NCI-H2107 treated with DMSO at 0.1 percent for 48 hours (cell line): ENCODE data around the gene CHD3.
"Not testable (repeated sequence)": the region's sequence is repeated elsewhere in the genome, so short reads cannot be mapped to it uniquely, and the experiment has no call there.

ENCODE experiments used
- DNase-seq: peaks from one replicate; lab custom pipeline; 2025; ENCODE audit not compliant: unreplicated experiment; lab: John Stamatoyannopoulos, UW

The CHD3 gene

GRCh38 chr17:7849751-7850504 is 38.7 kb upstream of the CHD3 start:
- DNase-seq = no peak

- no peak for DNase-seq
These were observed 37.7 kb upstream of the CHD3 start for GRCh38 chr17:7850701-7851437.

- peak; percentile 59 for DNase-seq
These were observed 36.9 kb upstream of the CHD3 start for GRCh38 chr17:7851438-7852261.

GRCh38 chr17:7852262-7852670 is 36.3 kb upstream of the CHD3 start:
- no peak for DNase-seq

- DNase-seq = no peak
These were observed 35.5 kb upstream of the CHD3 start for GRCh38 chr17:7852919-7853690.

GRCh38 chr17:7853691-7854038 is 34.9 kb upstream of the CHD3 start:
- DNase-seq = no peak

GRCh38 chr17:7854078-7854777 is 34.4 kb upstream of the CHD3 start:
- no peak for DNase-seq

- DNase-seq = no peak
These were observed 33.5 kb upstream of the CHD3 start, which contains the start of gene TMEM88 for GRCh38 chr17:7854851-7855659. Gene TMEM88, plus strand, starts transcription at chr17:7855066. Its CDS starts 9 bp downstream, at chr17:7855075.

- DNase-seq = no peak
These were observed 33.0 kb upstream of the CHD3 start for GRCh38 chr17:7855660-7856010.

- DNase-seq = no peak
These were observed 32.4 kb upstream of the CHD3 start for GRCh38 chr17:7856011-7856810.

GRCh38 chr17:7856811-7857712 is 31.5 kb upstream of the CHD3 start, which contains the start of gene NAA38:
Gene NAA38, minus strand, starts transcription at chr17:7857559. Its CDS starts 96 bp downstream, at chr17:7857463.
- DNase-seq = peak; percentile 95

GRCh38 chr17:7857713-7858521 is 30.7 kb upstream of the CHD3 start, which contains the start of gene CYB5D1:
Gene CYB5D1, plus strand, starts transcription at chr17:7858003. Its CDS starts 132 bp downstream, at chr17:7858135.
- DNase-seq = peak; percentile 93

- DNase-seq = peak; percentile 27
These were observed 30.1 kb upstream of the CHD3 start for GRCh38 chr17:7858522-7858810.

- no peak for DNase-seq
These were observed 29.6 kb upstream of the CHD3 start for GRCh38 chr17:7859028-7859427.

GRCh38 chr17:7862692-7863437 is 25.7 kb upstream of the CHD3 start:
- no peak for DNase-seq

- DNase-seq = not testable (repeated sequence)
These were observed 24.2 kb upstream of the CHD3 start for GRCh38 chr17:7864384-7864783.
